ENCODE data around the gene RPL26. TPM values are rescaled to one million over a fixed set of nuclear protein-coding genes. Genes with fewer than 3 reads are reported as not detected.

Gene RPL26
- total RNA-seq, 1 experiment from 2014 or later = 1,369 TPM

- BruUV-seq (replicated peaks) = no TSS peak
- no peaks in the 10 kb centered on the region for H4K20me1 ChIP-seq (ENCODE audit: low read length)
- CTCF ChIA-PET = no interaction called here
- no peaks in the 10 kb centered on the region for H3K36me3 ChIP-seq (ENCODE audit: low read depth, low read length)
- no peaks in the 10 kb centered on the region for H3F3A ChIP-seq (ENCODE audit: low read length, unreplicated experiment)
- H3K9ac ChIP-seq (ENCODE audit: low read length) = 0 out of 2 replicates have a peak overlapping the region, but pooled peaks have one; percentile 21
- no peaks in the 10 kb centered on the region for H3K79me2 ChIP-seq (ENCODE audit: low read length)
- H3K9me3 ChIP-seq (ENCODE audit: low read length) = no peaks in the 10 kb centered on the region
- no peak overlapping the region; the same call in 1 of the 2 replicates for H3K4me3 ChIP-seq (ENCODE audit: low read length)
- ATAC-seq = peak; percentile 66
- intact Hi-C loops (cut with micrococcal nuclease) = no loop called here
- no peaks in the 10 kb centered on the region for H3K27me3 ChIP-seq (ENCODE audit: low read length)
- TF ChIP-seq CTCF (conservative IDR thresholded peaks at IDR 0.05; ENCODE audit: low read depth, low read length) (no peak), EZH2phosphoT487 (IDR thresholded peaks at IDR 0.05; ENCODE audit: borderline replicate concordance, low read length) (no peak), EZH2 (IDR thresholded peaks at IDR 0.05; ENCODE audit: low read length, unreplicated experiment) (no peak)
- peak overlapping the region; percentile 43 for H3K27ac ChIP-seq (ENCODE audit: low read length)
- no peaks in the 10 kb centered on the region for H3K9me2 ChIP-seq (replicated peaks; ENCODE audit: low read length)
- POLR2A ChIA-PET (ENCODE audit: unreplicated experiment) = no interaction called here
- peak overlapping the region; percentile 82 for H2AFZ ChIP-seq (ENCODE audit: low read length)
- peak; percentile 65 for DNase-seq
- peak overlapping the region; percentile 49 for H3K4me2 ChIP-seq (ENCODE audit: low read length)
- H3K4me1 ChIP-seq (ENCODE audit: insufficient read depth, low read length) = peaks cover 16% of the 10 kb centered on the region
Measured at GRCh38 chr17:8408371-8408770, 25.4 kb upstream of the RPL26 start.

- H3K4me3 ChIP-seq (ENCODE audit: low read length) = no peak overlapping the region
- ChIA-PET CTCF (no interaction called here), POLR2A (ENCODE audit: unreplicated experiment) (no interaction called here)
- H3K9ac ChIP-seq (ENCODE audit: low read length) = no peak overlapping the region
- H3K27ac ChIP-seq (ENCODE audit: low read length) = no peak overlapping the region
- intact Hi-C loops (cut with micrococcal nuclease) = no loop called here
- ATAC-seq (no peak), DNase-seq (no peak)
- no peaks in the 10 kb centered on the region for H4K20me1 ChIP-seq (ENCODE audit: low read length)
- H2AFZ ChIP-seq (ENCODE audit: low read length) = no peak overlapping the region
- no peaks in the 10 kb centered on the region for H3K9me3 ChIP-seq (ENCODE audit: low read length)
- H3K4me2 ChIP-seq (ENCODE audit: low read length) = no peak overlapping the region
- H3K4me1 ChIP-seq (ENCODE audit: insufficient read depth, low read length) = peaks cover 16% of the 10 kb centered on the region
- H3K9me2 ChIP-seq (replicated peaks; ENCODE audit: low read length) = no peaks in the 10 kb centered on the region
- H3K79me2 ChIP-seq (ENCODE audit: low read length) = no peaks in the 10 kb centered on the region
- BruUV-seq (replicated peaks) = no TSS peak
- H3K27me3 ChIP-seq (ENCODE audit: low read length) = no peaks in the 10 kb centered on the region
- no peaks in the 10 kb centered on the region for H3K36me3 ChIP-seq (ENCODE audit: low read depth, low read length)
- TF ChIP-seq CTCF (conservative IDR thresholded peaks at IDR 0.05; ENCODE audit: low read depth, low read length) = no peak
- no peak for TF ChIP-seq EZH2 (IDR thresholded peaks at IDR 0.05; ENCODE audit: low read length, unreplicated experiment)
- no peak for TF ChIP-seq EZH2phosphoT487 (IDR thresholded peaks at IDR 0.05; ENCODE audit: borderline replicate concordance, low read length)
- no peaks in the 10 kb centered on the region for H3F3A ChIP-seq (ENCODE audit: low read length, unreplicated experiment)
Measured at GRCh38 chr17:8406174-8406573, 23.2 kb upstream of the RPL26 start.

GRCh38 chr17:8405499-8406016 lies 22.6 kb upstream of the RPL26 start:
- no peak overlapping the region for H3K4me2 ChIP-seq (ENCODE audit: low read length)
- H2AFZ ChIP-seq (ENCODE audit: low read length) = no peak overlapping the region
- no peak overlapping the region for H3K4me3 ChIP-seq (ENCODE audit: low read length)
- BruUV-seq (replicated peaks) = no TSS peak
- DNase-seq (no peak), ATAC-seq (no peak)
- no peaks in the 10 kb centered on the region for H3K36me3 ChIP-seq (ENCODE audit: low read depth, low read length)
- no peaks in the 10 kb centered on the region for H3F3A ChIP-seq (ENCODE audit: low read length, unreplicated experiment)
- no peaks in the 10 kb centered on the region for H4K20me1 ChIP-seq (ENCODE audit: low read length)
- H3K27me3 ChIP-seq (ENCODE audit: low read length) = no peaks in the 10 kb centered on the region
- intact Hi-C loops (cut with micrococcal nuclease) = no loop called here
- ChIA-PET CTCF (no interaction called here), POLR2A (ENCODE audit: unreplicated experiment) (no interaction called here)
- no peaks in the 10 kb centered on the region for H3K9me3 ChIP-seq (ENCODE audit: low read length)
- peaks cover 15% of the 10 kb centered on the region for H3K4me1 ChIP-seq (ENCODE audit: insufficient read depth, low read length)
- no peak for TF ChIP-seq EZH2phosphoT487 (IDR thresholded peaks at IDR 0.05; ENCODE audit: borderline replicate concordance, low read length)
- no peak for TF ChIP-seq EZH2 (IDR thresholded peaks at IDR 0.05; ENCODE audit: low read length, unreplicated experiment)
- TF ChIP-seq CTCF (conservative IDR thresholded peaks at IDR 0.05; ENCODE audit: low read depth, low read length) = no peak
- no peaks in the 10 kb centered on the region for H3K79me2 ChIP-seq (ENCODE audit: low read length)
- no peaks in the 10 kb centered on the region for H3K9me2 ChIP-seq (replicated peaks; ENCODE audit: low read length)
- H3K27ac ChIP-seq (ENCODE audit: low read length) = no peak overlapping the region
- H3K9ac ChIP-seq (ENCODE audit: low read length) = no peak overlapping the region

All from PC-3 (cell line).